ENCODE measurements around the gene SPEM3.

GRCh38 chr17:7445619-7445968 is 16.9 kb downstream of the SPEM3 start:
- TF ChIP-seq CTCF (IDR thresholded peaks at IDR 0.05; ENCODE audit: poor library complexity) (no peak), EZH2phosphoT487 (IDR thresholded peaks at IDR 0.05; ENCODE audit: low read depth, severe bottlenecking, unreplicated experiment) (no peak)
